T-cell (primary cell): ENCODE measurements around the gene ZFAND3. TPM values are rescaled to one million over a fixed set of nuclear protein-coding genes. Genes with fewer than 3 reads are reported as not detected.

Experiments
- ATAC-seq, 4 experiments: fragments of 200-7000 bp in 3 of 4; fragments of 150-1000 bp in 1 of 4; cut with Tn5 transposase; replicated peaks in 1 of 4; 1 replicate in 3 of 4; 2 replicates in 1 of 4; pipeline ENCODE4 v1.10.0; 2021; ENCODE audit warnings: moderate library complexity in 3 of 4, mild to moderate bottlenecking in 2 of 4, moderate number of reproducible peaks in 1 of 4
- CTCF ChIA-PET, 2 donors: fragments of 300-600 bp; sonication (Branson Sonifier 250); formaldehyde crosslinking; loops; one replicate each; lab custom pipeline; 2022; ENCODE audit warnings: antibody characterized with exemption in 2 of 2; lab: Charles Lee
- POLR2A ChIA-PET, 2 donors: fragments of 300-600 bp; sonication (Branson Sonifier 250); formaldehyde crosslinking; loops; one replicate each; lab custom pipeline; 2022; ENCODE audit warnings: antibody characterized with exemption in 2 of 2; lab: Charles Lee
- DNase-seq, 35 experiments: peaks; one replicate each; pipeline versions ENCODE4 v3.0.0 to v3.0.0-alpha.2; 2013 to 2023
- H3K27ac ChIP-seq: one replicate; pipeline ENCODE4 v1.5.1; 2013; ENCODE audit warnings: low read length
- H3K27me3 ChIP-seq, 2 experiments: replicated peaks in 1 of 2; 1 replicate in 1 of 2; 2 replicates in 1 of 2; pipeline versions ENCODE4 v1.6.1 to v1.7.0; 2013; ENCODE audit warnings: low read length in 1 of 2, mixed read lengths in 1 of 2; ENCODE audit not compliant: control insufficient read depth in 2 of 2, insufficient read depth in 2 of 2; ENCODE audit errors: extremely low read depth in 1 of 2
- H3K36me3 ChIP-seq, 2 donors: 1 replicate in 1 of 2; 2 replicates in 1 of 2; pipeline versions ENCODE4 v1.6.1 to v1.7.0; 2013; ENCODE audit warnings: low read length in 1 of 2; ENCODE audit not compliant: control insufficient read depth in 2 of 2, insufficient read depth in 1 of 2; ENCODE audit errors: extremely low read depth in 1 of 2
- H3K4me1 ChIP-seq, 2 experiments: 1 replicate in 1 of 2; 2 replicates in 1 of 2; pipeline versions ENCODE4 v1.6.1 to v1.7.0; 2013; ENCODE audit warnings: low read length in 2 of 2, mixed read lengths in 1 of 2; ENCODE audit not compliant: insufficient read depth in 2 of 2, control insufficient read depth in 1 of 2; ENCODE audit errors: extremely low read depth in 1 of 2
- H3K4me3 ChIP-seq, 2 donors: 1 replicate in 1 of 2; 2 replicates in 1 of 2; pipeline versions ENCODE4 v1.5.1 to v1.7.0; 2013; ENCODE audit warnings: mild to moderate bottlenecking in 2 of 2, low read length in 1 of 2, moderate library complexity in 1 of 2; ENCODE audit not compliant: control insufficient read depth in 1 of 2; ENCODE audit errors: extremely low read depth in 1 of 2
- H3K9me3 ChIP-seq: 2 replicates; pipeline ENCODE4 v1.7.0; 2013
- H3K27ac Mint-ChIP-seq, 2 donors: one replicate each; pipeline ENCODE4 v1.8.0; 2020 to 2021; ENCODE audit warnings: mild to moderate bottlenecking in 2 of 2, mixed read lengths in 2 of 2
- H3K27me3 Mint-ChIP-seq, 2 donors: one replicate each; pipeline ENCODE4 v1.8.0; 2021 to 2022; ENCODE audit warnings: mixed read lengths in 2 of 2
- H3K36me3 Mint-ChIP-seq: one replicate; pipeline ENCODE4 v1.8.0; 2021; ENCODE audit warnings: mixed read lengths
- H3K4me1 Mint-ChIP-seq, 3 donors: one replicate each; pipeline ENCODE4 v1.8.0; 2020 to 2022; ENCODE audit warnings: mixed read lengths in 3 of 3, mild to moderate bottlenecking in 1 of 3
- H3K4me3 Mint-ChIP-seq, 3 donors: one replicate each; pipeline ENCODE4 v1.8.0; 2020 to 2022; ENCODE audit warnings: mild to moderate bottlenecking in 3 of 3, mixed read lengths in 3 of 3, moderate library complexity in 3 of 3
- H3K9me3 Mint-ChIP-seq, 3 donors: one replicate each; pipeline ENCODE4 v1.8.0; 2020 to 2022; ENCODE audit warnings: mixed read lengths in 3 of 3
- WGBS: methylation state at CpG from one replicate; pipeline ENCODE4 v1.1.5; 2013; ENCODE audit warnings: missing lambda C conversion rate; ENCODE audit not compliant: insufficient coverage; 5-methylcytosine and 5-hydroxymethylcytosine counted together
- total RNA-seq, 35 experiments: library from RNA in 6 of 35; stranded (reverse) in 6 of 35; fragments of 120-200 nt in 1 of 35; gene quantifications; one replicate each; pipeline versions ENCODE4 v1.2.1 to v1.2.4 and lab custom pipeline; 2013 to 2026

The ZFAND3 gene
- total RNA-seq, 5 donors from 2014 or later (not counting 1 experiment from before 2014, with no cell fraction given) = 35.6 to 59.3 (median 36.4) TPM

- Mint-ChIP-seq H3K27me3 (no peaks in the 10 kb centered on the region), H3K27ac (no peak overlapping the region), H3K4me3 (no peak overlapping the region), H3K36me3 (peaks cover 15% of the 10 kb centered on the region), H3K9me3 (peaks cover 3 to 10% (median 6%) of the 10 kb centered on the region in 3 donors), H3K4me1 (peaks cover 29 to 46% (median 38%) of the 10 kb centered on the region in 3 donors)
- no peak overlapping the region for H3K27ac ChIP-seq
- no peak overlapping the region for H3K4me3 ChIP-seq
- H3K27me3 ChIP-seq = no peaks in the 10 kb centered on the region
- ChIA-PET CTCF (interaction anchor here (0.6 to 1.0 kb wide), 4 partner anchors 11 to 335 kb away, joined by 3 read pairs; no protein-coding TSS in a partner anchor), POLR2A (no interaction called here)
- no peak for ATAC-seq
- WGBS = 100% methylated on average over 1 of the region's 5 CpGs
- H3K4me1 ChIP-seq = no peaks in the 10 kb centered on the region
- no peak for DNase-seq
- peaks cover 7% of the 10 kb centered on the region for H3K9me3 ChIP-seq
- no peaks in the 10 kb centered on the region for H3K36me3 ChIP-seq
Measured at GRCh38 chr6:38011937-38012336, 192.4 kb downstream of the ZFAND3 start.

- Mint-ChIP-seq H3K27ac (no peak overlapping the region), H3K27me3 (no peaks in the 10 kb centered on the region), H3K4me1 (peaks cover 34 to 47% (median 43%) of the 10 kb centered on the region in 3 donors), H3K36me3 (peaks cover 15% of the 10 kb centered on the region), H3K9me3 (peaks cover 3 to 10% (median 6%) of the 10 kb centered on the region in 3 donors), H3K4me3 (no peak overlapping the region)
- WGBS = 96% methylated on average over 3 of the region's 5 CpGs
- Histone ChIP-seq H3K4me1 (no peaks in the 10 kb centered on the region), H3K36me3 (no peaks in the 10 kb centered on the region), H3K27ac (no peak overlapping the region), H3K27me3 (no peaks in the 10 kb centered on the region), H3K9me3 (peaks cover 7% of the 10 kb centered on the region), H3K4me3 (no peak overlapping the region)
- ATAC-seq (peak in 1 of 4 experiments; percentile 35), DNase-seq (peak in 11 of 35 experiments; percentile 1 to 48 (median 4))
- ChIA-PET POLR2A (no interaction called here), CTCF (no interaction called here)
Measured at GRCh38 chr6:38012573-38012972, 193.0 kb downstream of the ZFAND3 start.

DNA sequence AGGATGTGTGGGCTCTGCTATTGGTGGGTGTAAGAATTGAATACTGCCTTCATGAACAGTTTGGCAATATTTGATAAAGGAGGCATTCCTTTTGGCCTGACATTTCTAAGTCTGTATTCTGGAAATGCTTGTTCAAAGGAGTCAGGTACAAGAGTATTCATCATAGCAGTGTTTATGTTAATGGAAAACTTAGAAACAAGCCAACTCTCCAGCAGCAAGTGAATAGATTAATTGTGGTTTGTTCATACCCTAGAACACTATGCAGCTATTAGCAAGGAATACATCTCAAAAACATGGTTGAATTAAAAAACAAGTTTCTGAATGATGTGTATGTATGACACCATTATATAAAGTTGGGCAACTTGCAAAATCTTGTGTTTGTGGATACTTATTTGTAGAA is 195.8 kb downstream of the ZFAND3 start:
- Histone ChIP-seq H3K27me3 (no peaks in the 10 kb centered on the region), H3K4me1 (no peaks in the 10 kb centered on the region), H3K9me3 (peaks cover 7% of the 10 kb centered on the region), H3K27ac (no peak overlapping the region), H3K36me3 (no peaks in the 10 kb centered on the region), H3K4me3 (no peak overlapping the region)
- ChIA-PET POLR2A (no interaction called here), CTCF (no interaction called here)
- Mint-ChIP-seq H3K27ac (no peak overlapping the region), H3K9me3 (peaks cover 0 to 4% (median 3%) of the 10 kb centered on the region in 3 donors), H3K4me3 (no peak overlapping the region), H3K27me3 (no peaks in the 10 kb centered on the region), H3K36me3 (peaks cover 7% of the 10 kb centered on the region), H3K4me1 (peaks cover 43 to 54% (median 44%) of the 10 kb centered on the region in 3 donors)
- ATAC-seq (no peak), DNase-seq (no peak)

GRCh38 chr6:38016824-38017223 is 197.3 kb downstream of the ZFAND3 start:
- no peak overlapping the region for H3K4me3 Mint-ChIP-seq
- WGBS = no CpG with 5 or more reads among the region's 1 CpG
- H3K27me3 Mint-ChIP-seq = no peaks in the 10 kb centered on the region
- H3K27me3 ChIP-seq = no peaks in the 10 kb centered on the region
- DNase-seq = no peak
- ChIA-PET POLR2A (no interaction called here), CTCF (interaction anchor here in 1 of 2 donors (1.0 to 1.3 kb wide), 2 partner anchors 8 to 9 kb away, joined by 3 read pairs; no protein-coding TSS in a partner anchor)
- no peak for ATAC-seq
- no peaks in the 10 kb centered on the region for H3K9me3 ChIP-seq
- peaks cover 3% of the 10 kb centered on the region for H3K36me3 Mint-ChIP-seq
- H3K9me3 Mint-ChIP-seq = no peaks in the 10 kb centered on the region
- H3K4me1 Mint-ChIP-seq = peaks cover 53 to 63% (median 56%) of the 10 kb centered on the region in 3 donors
- H3K27ac ChIP-seq = no peak overlapping the region
- no peak overlapping the region for H3K4me3 ChIP-seq
- no peak overlapping the region for H3K27ac Mint-ChIP-seq
- no peaks in the 10 kb centered on the region for H3K36me3 ChIP-seq
- no peaks in the 10 kb centered on the region for H3K4me1 ChIP-seq

GRCh38 chr6:38018755-38019165 is 199.2 kb downstream of the ZFAND3 start:
- ATAC-seq = no peak
- ChIA-PET POLR2A (no interaction called here), CTCF (no interaction called here)
- no peak overlapping the region for H3K4me3 Mint-ChIP-seq
- Histone ChIP-seq H3K4me1 (no peaks in the 10 kb centered on the region), H3K36me3 (no peaks in the 10 kb centered on the region), H3K27ac (no peak overlapping the region), H3K4me3 (no peak overlapping the region), H3K27me3 (no peaks in the 10 kb centered on the region), H3K9me3 (no peaks in the 10 kb centered on the region)
- 100% methylated on average over 1 of the region's 2 CpGs for WGBS
- no peak for DNase-seq
- H3K27me3 Mint-ChIP-seq = no peaks in the 10 kb centered on the region
- no peak overlapping the region for H3K27ac Mint-ChIP-seq
- H3K36me3 Mint-ChIP-seq = peaks cover 5% of the 10 kb centered on the region
- peaks cover 0 to 9% (median 0%) of the 10 kb centered on the region in 3 donors for H3K9me3 Mint-ChIP-seq
- peaks cover 41 to 62% (median 57%) of the 10 kb centered on the region in 3 donors for H3K4me1 Mint-ChIP-seq

DNA sequence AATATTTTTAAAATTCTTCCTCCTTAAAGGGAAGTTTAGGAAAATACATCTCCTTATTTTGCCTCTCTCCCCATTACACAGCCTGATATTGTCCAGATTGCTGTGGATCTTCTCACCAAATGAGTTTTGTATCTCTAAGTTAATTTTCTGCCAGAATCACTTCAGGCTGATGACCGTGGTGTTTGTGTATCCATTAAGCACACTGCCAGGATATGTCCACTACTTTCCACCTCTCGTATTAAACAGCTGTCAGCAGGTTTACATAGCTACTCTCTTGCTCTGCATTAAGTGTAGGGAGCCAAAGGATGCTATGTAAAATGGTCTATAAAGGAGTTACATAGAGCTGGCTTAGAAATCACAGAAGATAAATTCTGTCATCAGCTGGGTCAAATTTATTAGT is 201.1 kb downstream of the ZFAND3 start:
- 100% methylated on average over 1 of the region's 2 CpGs for WGBS
- no peak overlapping the region for H3K4me3 Mint-ChIP-seq
- H3K4me1 Mint-ChIP-seq = peaks cover 26 to 53% (median 49%) of the 10 kb centered on the region in 3 donors
- Histone ChIP-seq H3K4me1 (no peaks in the 10 kb centered on the region), H3K4me3 (no peak overlapping the region), H3K27me3 (no peaks in the 10 kb centered on the region), H3K27ac (no peak overlapping the region), H3K36me3 (no peaks in the 10 kb centered on the region), H3K9me3 (no peaks in the 10 kb centered on the region)
- peaks cover 0 to 18% (median 0%) of the 10 kb centered on the region in 3 donors for H3K9me3 Mint-ChIP-seq
- CTCF ChIA-PET = no interaction called here
- DNase-seq (no peak), ATAC-seq (no peak)
- POLR2A ChIA-PET = interaction anchor here in 1 of 2 donors (0.5 to 0.8 kb wide), 2 partner anchors 19 to 25 kb away, joined by 3 to 4 read pairs; no protein-coding TSS in a partner anchor
- peaks cover 15% of the 10 kb centered on the region for H3K36me3 Mint-ChIP-seq
- no peak overlapping the region for H3K27ac Mint-ChIP-seq
- no peaks in the 10 kb centered on the region for H3K27me3 Mint-ChIP-seq
